ENCODE data around the gene CHL1. TPM values are rescaled to one million over a fixed set of nuclear protein-coding genes. Genes with fewer than 3 reads are reported as not detected.
"Not testable (repeated sequence)": the region's sequence is repeated elsewhere in the genome, so short reads cannot be mapped to it uniquely, and the experiment has no call there.

The CHL1 gene
- total RNA-seq, 1 donor from 2014 or later: 10.0 TPM

DNA sequence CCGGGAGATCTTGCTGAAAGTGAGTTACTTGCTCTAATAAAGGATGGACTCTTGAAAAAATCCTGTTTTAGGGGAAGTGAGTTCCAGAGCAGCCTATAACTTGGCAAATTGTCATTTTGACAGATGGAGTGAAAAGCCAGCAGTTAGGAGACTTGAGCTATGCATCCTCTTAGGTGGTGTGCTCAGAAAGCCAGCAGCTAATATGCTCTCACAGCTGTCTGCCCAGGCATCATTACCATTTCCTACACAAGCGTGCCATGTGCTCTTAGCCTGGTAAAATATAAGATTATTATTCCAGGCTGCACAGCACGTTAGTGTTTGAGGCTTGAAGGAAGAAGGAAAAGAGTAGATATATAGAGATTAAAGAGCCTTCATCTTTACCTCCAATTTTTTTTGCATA, 151.0 kb downstream of the CHL1 start:
- no peak for ATAC-seq

DNA sequence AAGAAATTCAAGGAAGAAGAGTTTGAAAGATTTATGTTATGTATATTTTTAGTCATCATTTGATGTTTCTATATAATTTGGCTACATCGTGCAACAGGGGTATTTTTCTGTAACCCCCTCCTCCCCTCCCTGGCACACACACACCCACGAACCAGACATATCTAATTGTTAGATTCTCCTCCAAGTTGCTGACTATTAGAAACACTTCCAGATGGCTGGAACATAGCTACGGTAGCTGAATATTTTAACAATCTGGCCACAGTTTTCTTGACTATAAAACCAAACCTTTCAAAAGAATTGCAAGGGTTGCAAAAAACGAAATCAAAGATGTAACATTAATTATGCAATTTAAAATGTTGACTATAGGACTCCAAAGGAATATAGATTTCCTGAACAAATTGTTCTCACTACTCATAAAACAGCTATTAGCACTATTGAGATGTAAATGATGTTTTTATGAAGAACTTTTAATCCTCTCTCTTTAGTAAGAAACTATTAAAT, 154.4 kb downstream of the CHL1 start:
- ATAC-seq: no peak

DNA sequence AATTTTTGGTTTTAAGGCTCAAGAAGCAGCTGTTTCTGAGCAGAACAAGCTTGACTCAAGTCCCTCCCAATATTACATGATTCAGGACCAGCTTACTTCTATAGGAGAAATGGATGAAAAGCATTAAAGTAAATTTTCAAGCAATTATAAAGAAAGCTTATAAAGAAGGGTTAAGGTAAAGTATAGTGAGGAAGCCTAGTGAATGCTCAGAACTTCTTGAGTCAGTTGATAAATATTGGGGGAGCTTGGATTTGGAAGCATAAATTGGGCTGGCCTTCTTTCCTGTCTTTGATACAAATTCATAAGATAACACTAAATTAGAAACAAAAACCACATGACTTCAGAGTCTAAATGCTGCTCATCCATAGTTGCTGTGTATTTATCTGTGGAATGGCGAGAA, 156.0 kb downstream of the CHL1 start:
- no peak for ATAC-seq

DNA sequence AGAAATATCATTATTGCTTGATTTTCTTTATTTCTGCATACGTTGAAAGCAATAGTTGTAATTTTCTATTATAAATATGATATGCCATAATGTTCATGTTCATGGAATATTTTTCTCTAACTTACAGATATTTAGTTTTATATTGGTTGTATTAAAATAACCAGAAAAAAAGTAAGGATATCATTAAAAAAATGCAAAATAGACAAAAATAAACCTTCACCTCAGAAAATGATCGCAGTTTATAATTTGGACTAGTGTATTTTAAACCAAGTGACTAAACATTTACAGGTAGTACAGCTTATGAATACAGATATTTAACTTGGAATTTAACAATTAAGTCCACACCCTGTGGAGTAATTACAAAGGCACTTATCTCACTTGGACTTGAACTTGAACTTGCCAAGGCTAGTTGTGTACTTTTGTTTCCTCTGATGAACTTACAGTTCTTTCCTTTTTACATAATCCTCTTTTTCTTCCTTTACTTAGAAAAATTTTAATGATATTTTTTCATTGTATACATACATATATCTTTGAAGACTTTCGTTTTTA, 156.7 kb downstream of the CHL1 start:
- ATAC-seq: peak; percentile 73

DNA sequence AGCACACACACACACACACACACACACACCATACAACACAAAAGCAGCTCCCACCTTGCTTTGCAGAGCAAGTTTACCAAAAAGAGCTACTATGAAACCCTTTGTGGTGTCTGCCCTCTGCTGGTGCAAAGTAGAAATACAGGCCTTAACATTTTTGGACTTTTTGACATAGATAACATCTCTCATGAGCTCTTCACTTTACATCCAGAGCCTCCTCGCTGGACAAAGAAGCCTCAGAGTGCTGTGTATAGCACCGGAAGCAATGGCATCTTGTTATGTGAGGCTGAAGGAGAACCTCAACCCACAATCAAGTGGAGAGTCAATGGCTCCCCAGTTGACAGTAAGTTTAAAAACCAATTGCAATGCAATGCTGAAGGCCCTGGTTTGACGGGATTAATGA, 157.9 kb downstream of the CHL1 start:
- peak; percentile 59 for ATAC-seq

DNA sequence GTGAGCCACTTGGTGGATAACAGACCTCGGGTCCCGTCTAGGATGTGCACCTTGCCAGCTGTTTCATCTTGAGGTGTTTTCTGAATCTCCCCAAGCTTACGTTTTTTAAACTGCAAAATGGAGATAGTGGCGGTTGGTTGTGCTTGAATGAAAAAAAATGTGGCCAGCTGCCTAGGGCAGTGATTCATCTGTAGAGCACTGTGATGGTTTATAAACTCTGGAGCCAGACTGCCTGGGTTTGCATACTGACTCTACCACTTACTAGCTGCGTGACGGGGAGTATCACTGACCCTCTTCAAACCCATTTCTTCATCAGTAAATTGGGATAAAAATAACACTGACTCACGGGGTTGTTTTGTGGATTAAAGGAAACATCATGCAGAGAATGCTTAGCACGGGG, 159.1 kb downstream of the CHL1 start:
- ATAC-seq: peak; percentile 96

DNA sequence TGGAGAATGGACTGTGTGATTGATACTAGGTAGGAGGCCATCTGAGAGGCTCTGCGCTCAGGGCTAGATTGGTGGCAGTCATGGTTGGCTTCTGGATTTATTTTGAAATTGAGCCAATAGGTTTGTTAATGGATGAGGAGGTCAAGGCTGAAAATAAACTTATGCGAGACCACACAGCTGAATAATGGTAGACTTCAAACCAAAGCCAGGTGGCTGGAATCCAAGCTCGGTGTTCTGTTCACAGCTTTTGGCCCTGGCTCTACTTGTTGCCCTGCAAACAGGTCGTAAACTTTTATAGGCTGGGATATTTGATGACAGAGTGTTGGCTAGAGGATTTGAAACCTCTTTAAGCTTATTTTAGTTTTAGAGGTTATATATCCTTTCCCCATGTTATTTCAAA, 160.4 kb downstream of the CHL1 start:
- ATAC-seq: no peak

DNA sequence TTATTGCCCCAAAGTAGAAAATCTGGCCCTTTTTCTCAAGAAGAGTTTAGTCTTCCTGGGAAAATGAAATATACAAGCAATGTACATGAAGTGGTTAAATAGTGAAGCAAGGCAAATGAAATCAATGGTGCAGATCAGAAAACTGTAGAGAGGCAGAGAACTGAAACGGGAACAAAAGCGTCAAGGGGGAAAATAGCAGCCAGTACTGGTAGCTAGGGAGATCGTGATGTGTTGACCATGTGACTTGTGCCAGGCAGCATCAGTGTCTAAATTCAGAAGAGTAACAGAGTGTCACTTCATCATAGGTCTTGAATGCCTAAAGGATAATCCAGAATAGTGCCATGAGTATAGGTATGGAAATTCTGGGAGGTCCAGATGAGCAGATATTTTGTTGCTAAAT, 163.1 kb downstream of the CHL1 start:
- no peak for ATAC-seq

DNA sequence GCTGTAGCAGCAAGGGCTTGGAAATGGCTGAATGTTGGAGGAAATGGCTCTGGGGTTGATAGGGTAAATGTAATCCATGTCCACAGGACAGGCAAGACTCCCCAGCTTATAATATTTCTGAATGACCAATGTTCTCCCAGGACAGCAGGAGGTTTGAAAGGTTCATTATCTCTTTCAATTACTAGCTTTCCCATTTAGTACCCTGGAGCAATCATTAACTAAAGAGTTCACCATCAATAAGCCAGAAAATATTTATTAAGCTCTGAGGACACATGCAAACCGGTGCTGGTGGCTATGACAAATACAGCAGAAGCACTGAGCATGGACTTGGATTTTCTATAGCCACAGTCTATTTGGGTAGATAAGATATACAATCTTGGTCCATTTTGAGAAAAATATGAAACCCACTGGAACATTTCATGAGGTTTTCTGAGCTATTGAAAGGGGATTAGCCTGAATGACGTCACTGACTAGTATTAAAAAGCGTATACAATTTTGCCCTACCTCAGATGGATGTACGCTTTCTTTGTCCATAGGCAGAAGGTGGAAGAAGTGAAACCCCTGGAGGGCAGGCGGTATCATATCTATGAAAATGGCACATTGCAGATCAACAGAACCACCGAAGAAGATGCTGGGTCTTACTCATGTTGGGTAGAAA, 166.2 kb downstream of the CHL1 start:
- no peak for ATAC-seq

DNA sequence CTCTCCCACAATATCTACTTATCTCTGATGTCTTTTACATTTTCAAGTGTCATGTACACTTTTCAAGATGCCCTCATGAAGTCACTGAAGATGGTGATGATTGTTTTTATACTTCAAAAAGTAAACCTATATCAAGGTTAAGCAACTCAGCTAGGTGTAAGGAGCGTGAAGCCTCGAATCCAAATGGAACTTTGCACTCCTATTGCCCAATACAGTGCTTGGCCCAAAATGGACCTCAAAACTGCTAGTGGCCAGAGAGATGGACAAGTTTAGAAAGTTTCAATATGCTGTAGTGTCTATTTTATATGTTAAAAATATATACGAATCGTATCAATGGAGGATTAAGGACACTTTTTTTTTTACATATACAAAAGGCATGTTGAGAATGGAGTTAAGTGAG, 167.7 kb downstream of the CHL1 start:
- ATAC-seq: no peak

DNA sequence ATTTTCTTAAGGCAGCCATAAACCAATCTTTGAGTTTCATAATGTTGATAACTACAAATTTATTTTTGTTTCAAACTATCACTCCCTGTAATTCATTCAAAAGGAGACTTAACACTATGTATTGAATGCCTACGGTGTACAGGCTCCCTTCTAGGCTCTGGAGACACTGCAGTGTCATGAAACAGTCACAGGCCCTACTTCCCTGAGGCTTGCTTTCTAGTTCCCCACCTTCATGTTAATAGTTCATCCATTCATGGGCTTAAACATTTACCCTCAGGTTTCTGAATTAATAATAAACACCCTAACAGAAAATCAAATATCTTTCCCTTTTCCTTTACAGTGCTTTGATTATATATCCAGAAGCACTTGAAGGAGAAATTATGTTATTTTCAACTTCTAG, 168.7 kb downstream of the CHL1 start:
- ATAC-seq: no peak

DNA sequence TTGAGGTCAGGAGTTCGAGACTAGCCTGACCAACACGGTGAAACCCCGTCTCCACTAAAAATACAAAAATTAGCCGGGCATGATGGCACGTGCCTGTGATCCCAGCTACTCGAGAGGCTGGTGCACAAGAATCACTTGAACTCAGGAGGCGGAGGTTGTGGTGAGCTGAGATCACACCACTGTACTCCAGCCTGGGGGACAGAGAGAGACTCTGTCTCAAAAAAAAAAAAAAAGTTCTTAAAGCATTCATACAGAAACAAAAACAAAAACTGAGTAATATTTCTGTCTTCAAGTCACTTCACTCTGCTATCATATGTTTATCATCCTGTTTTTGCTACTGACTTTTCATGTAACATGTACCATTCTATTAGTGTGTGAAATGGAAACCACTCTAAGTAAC, 169.7 kb downstream of the CHL1 start:
- ATAC-seq: not testable (repeated sequence)

DNA sequence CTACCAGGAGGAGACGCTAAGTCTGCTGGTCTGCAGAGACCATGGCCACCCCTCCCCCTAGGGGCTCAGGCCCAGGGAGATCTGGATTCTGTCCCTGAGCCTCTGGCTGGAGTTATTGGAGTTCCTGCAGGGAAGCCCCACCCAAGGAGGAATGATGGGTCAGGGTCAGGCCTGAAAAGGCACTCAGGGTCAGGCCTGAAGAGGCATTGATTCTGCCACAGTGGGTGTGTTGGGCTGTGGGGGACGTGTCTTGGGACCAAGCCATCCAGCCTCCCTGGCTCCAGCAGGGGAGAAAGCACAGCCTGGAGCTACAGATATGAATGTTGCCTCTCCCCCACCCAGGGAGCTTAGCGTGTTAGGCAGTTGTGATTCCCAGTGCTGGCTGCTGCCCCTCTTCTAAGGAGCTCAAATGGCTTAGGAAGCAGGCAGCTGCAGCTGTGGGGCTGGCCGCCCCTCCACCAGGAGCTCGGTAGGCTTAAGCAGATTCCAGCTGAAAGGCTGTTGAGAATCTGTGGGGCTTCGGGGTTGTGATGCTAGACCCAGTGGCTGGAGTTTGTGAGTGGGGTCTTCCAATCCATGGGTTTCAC, 176.7 kb downstream of the CHL1 start:
- ATAC-seq: no peak

DNA sequence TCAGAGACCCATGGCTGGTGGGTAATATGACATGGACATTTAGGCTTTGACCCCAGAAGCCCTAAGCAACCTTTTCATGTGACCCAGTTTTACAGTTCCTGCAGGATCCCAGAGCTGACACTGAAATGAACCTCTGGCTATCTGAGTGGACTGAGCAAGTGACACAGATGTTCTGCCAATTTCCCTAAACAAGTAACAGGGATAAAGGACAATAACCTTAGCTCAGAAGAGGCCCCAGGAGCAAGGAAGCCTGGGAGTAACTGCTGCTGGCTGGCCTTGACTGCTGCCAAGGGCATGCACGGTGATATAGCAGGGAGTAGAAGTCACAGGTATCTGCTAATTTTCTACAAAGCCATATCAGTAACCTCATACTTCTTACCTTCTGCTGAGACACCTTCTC, 177.9 kb downstream of the CHL1 start:
- ATAC-seq: no peak

DNA sequence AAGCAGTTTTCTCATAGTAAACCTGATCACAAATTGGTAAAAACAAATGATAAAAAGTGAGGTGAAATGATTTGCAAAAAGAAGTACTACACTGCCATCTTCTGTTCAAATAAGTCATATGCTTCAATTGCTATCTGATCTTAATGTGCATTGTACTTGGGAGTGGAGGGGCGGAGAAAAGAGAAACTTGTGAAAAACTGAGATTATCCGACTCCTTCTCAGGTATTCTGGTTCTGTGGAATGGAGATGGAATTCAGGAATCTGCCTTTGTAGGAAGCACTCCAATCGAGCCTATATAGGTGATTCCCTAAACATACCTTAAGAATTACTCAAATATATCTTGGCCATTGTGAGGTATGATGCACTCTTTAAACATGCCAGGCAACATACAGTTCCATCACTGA, 180.6 kb downstream of the CHL1 start:
- ATAC-seq: peak; percentile 56

DNA sequence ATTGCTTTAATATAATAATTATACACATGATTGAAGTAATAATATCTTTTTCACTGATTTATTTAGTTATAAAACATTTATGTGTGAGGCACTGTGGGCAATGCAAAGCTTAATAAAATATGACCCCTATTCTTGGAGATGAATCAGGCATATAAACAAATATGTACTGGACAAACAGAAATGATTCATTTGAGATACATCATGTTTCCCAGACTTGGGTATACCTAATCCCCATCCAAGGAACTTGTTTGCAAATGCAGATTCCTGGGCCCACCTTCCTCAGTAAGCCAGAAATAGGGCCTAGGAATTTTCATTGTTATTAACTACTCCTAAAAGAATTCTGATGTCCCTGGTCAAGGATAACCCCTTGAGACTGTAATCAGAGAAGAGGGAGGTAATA, 184.2 kb downstream of the CHL1 start:
- no peak for ATAC-seq

DNA sequence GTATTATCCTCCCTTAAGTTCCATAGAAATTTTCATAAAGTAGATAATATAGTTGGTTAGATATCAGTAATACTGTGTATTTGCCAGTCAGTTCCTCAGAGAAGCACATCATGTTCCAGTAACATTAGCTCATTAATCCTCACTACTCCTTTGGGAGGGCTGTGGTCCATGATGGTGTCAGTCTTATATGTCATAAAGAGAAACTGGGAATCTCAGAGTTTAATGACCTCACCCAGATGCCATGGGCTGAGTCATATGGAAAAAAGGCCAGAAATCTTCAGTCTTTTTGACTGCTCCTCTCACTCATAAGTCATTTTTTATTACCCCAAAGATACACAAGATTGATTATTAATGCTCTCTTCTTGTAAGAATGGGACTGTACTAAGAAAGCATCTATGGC, 188.6 kb downstream of the CHL1 start:
- no peak for ATAC-seq

DNA sequence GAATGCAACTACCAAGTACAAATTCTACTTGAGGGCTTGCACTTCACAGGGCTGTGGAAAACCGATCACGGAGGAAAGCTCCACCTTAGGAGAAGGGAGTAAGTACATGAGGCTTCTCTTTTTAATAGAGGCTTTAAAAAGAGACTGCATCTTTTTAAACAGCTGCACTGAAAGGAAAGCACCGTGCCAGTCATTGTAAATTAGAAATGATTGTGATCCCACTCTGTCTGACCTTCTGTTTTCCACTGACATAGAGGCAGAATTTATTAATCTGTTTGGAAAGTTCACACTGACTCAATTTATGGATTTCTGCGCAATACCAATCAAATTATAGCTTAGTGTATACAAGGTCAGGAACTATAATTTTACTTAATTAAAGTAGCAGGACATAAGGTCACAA, 198.2 kb downstream of the CHL1 start:
- ATAC-seq: no peak

DNA sequence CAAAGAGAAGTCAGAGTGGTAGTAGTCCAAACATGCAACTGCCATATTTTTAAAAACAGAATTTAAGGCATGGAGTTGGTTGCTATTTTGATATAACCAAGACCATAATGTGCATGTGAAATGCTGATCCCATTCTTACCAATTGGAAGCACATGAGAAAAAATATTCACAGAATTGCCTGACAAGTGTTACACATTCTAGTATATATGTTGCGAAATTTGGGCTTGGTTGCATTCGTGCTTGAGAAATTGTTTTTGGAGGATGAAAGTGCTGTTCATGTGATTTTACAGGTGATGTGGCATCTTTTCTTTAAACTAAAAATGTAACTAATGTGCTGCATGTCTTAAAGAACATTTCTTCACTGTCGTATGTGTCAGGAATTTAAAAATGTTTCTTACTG, 199.7 kb downstream of the CHL1 start:
- ATAC-seq: no peak

DNA sequence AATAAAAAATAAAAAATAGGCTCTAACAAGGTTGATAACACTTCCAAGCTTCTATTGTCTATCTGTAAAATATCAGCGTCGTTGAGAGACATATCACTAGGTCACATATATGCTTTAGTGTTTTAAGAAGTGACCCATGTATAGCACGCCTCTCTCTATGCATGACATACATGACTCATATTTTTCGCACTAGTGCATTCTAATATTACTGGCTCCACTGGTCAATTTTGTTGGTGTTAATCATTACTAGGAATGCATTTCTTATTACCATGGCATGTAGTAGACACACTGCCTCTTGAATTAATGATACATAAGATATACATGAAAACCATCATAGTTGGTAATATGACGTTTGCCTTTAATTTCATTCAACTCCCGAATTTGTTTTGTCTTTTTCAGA, 203.1 kb downstream of the CHL1 start:
- ATAC-seq: peak; percentile 71

DNA sequence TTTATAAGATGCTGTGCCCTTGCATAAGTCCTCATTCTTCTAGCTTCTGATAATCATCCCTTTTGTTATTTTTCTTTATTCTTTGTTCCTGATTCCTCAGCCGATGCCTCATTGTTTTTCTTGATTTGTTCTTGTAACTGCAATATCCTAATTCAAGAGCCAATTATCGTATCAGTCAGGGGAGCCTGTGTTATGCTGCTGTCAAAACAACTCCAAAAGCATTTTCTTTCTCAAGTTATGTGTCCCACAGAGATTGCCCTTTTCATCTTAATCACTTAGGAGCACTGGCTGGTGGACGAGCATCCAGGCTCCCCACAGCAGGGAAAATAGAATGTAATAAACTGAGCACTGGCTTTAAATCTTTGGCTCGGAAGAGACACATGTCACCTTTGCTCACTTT, 207.3 kb downstream of the CHL1 start:
- ATAC-seq: no peak

DNA sequence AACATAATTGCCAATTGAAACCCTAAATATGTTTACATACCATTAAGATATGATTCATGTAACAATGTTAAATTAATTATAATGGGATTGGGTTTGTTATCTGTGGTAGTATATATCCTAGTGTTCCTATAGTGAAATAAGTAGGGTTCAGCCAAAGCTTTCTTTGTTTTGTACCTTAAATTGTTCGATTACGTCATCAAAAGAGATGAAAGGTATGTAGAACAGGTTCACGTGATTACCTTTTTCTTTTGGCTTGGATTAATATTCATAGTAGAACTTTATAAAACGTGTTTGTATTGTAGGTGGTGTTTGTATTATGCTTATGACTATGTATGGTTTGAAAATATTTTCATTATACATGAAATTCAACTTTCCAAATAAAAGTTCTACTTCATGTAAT, 212.4 kb downstream of the CHL1 start:
- no peak for ATAC-seq

DNA sequence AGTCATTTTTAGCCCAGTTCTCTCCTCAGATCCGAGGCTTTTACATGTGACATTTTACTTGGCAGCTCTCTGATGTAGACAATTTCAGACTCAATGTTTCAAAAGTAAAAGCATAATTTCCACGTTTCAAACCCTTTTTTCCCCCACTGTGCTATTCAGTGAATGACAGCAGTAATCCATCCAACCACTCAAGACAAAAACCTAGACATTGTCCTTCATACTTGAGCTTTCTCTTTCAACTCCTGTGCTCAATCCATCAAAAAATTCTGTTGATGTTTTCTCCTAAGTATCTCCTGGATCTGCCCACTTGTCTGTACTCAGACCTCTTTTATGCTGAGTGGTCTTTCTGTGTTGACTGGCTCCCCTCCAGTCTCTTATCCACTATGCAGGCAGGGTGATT, 214.7 kb downstream of the CHL1 start:
- ATAC-seq: no peak

DNA sequence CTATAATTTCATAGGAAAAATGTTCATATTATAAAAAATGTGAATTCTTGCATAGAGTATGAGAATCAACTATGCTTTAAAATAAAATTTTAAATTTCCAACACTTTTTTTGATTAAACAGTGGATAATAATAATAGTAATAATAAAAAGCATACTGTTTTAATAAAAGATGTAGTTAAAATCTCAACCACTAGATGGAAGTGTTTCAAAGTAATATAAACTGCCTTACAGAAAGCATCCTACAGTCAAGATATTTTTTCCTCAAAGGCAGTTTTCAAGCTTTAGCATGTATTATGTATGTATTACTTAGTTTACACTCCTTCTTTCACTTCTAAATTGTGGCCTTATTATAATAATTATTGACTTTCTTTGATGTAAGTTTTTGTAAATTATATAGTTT, 217.5 kb downstream of the CHL1 start:
- ATAC-seq: no peak

All from esophagus mucosa (tissue), 1 donor.